ENCODE data around the gene IL16.

Gene IL16

GRCh38 chr15:81358248-81358647 lies 161.6 kb downstream of the IL16 start:
- no peak overlapping the region for H3K4me3 ChIP-seq (ENCODE audit: control insufficient read depth, low read depth, low read length)
- no peak for DNase-seq (ENCODE audit: low read depth)
- no peak for TF ChIP-seq CTCF (conservative IDR thresholded peaks at IDR 0.05; ENCODE audit: control insufficient read depth, insufficient read depth, low read depth, low read length)

DNA sequence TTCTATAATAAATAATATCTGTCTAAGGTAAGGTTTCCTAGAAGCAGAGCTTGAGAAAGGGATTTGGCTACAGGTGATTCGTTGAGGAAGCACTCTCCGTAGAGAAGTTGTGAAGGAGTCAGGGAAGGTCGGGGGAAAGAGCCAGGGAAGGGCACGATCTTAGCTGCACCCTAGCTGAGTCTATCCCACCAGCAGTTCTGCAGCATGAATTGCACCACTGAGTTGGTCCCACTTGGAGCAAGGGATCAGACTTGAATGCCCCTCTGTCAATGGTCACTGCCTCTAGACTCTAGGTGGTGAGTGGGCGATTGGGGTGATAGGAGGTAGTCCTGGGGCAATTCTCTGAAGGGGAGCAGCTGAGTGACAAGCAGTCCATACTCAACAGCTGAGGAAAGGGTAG lies 163.8 kb downstream of the IL16 start:
- no peak for DNase-seq (ENCODE audit: low read depth)
- H3K4me3 ChIP-seq (ENCODE audit: control insufficient read depth, low read depth, low read length), result no peak overlapping the region
- TF ChIP-seq CTCF (conservative IDR thresholded peaks at IDR 0.05; ENCODE audit: control insufficient read depth, insufficient read depth, low read depth, low read length), result no peak

DNA sequence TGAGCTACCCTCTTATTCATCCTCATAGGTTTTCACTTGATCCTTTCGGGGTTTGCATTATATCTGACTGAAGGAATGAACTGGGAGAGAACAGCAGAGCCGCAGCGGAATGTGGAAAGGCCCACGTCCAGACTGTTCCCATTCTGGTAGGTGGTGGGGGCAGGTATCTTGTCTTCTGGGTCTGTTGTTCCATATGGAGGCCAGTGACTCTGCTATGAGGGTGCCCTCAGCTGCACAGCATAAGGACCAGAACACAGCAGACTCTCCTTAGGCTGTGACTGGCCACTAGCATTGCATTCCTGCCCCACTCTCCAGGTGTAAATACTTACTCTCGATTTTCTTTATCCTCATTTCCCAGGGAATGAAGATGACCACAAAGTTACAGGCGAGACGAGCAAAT lies 165.2 kb downstream of the IL16 start:
- no peak overlapping the region for H3K4me3 ChIP-seq (ENCODE audit: control insufficient read depth, low read depth, low read length)
- no peak for DNase-seq (ENCODE audit: low read depth)
- TF ChIP-seq CTCF (conservative IDR thresholded peaks at IDR 0.05; ENCODE audit: control insufficient read depth, insufficient read depth, low read depth, low read length), result no peak

- TF ChIP-seq CTCF (conservative IDR thresholded peaks at IDR 0.05; ENCODE audit: control insufficient read depth, insufficient read depth, low read depth, low read length), result no peak
Observed at GRCh38 chr15:81362790-81363189, 166.1 kb downstream of the IL16 start.

DNA sequence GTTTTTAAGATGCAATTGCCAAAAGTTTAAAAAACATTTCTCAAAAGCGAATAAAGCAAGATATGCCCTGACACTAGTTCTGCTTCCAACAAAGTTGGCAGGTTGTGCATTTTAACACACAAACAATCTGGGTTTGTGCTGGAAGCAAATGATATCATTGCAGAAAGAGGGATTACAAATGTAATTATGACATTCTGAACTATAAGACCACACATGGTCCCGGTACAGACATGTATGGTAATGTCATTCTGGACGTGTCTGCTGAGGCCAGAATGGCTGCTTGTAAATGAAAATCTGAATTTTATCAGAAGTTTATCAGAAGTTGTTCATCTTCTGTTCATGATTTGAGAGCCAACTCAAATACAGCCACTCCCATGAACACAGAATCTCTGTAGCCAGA lies 166.6 kb downstream of the IL16 start:
- DNase-seq (ENCODE audit: low read depth), result no peak
- no peak for TF ChIP-seq CTCF (conservative IDR thresholded peaks at IDR 0.05; ENCODE audit: control insufficient read depth, insufficient read depth, low read depth, low read length)
- no peak overlapping the region for H3K4me3 ChIP-seq (ENCODE audit: control insufficient read depth, low read depth, low read length)

More at GRCh38 chr15:81362790-81363189, 166.1 kb downstream of the IL16 start:
- DNase-seq (ENCODE audit: low read depth), result no peak
- H3K4me3 ChIP-seq (ENCODE audit: control insufficient read depth, low read depth, low read length), result no peak overlapping the region

Data from fibroblast of mammary gland (primary cell).